ENCODE data around the gene COL13A1.

COL13A1 gene

DNA sequence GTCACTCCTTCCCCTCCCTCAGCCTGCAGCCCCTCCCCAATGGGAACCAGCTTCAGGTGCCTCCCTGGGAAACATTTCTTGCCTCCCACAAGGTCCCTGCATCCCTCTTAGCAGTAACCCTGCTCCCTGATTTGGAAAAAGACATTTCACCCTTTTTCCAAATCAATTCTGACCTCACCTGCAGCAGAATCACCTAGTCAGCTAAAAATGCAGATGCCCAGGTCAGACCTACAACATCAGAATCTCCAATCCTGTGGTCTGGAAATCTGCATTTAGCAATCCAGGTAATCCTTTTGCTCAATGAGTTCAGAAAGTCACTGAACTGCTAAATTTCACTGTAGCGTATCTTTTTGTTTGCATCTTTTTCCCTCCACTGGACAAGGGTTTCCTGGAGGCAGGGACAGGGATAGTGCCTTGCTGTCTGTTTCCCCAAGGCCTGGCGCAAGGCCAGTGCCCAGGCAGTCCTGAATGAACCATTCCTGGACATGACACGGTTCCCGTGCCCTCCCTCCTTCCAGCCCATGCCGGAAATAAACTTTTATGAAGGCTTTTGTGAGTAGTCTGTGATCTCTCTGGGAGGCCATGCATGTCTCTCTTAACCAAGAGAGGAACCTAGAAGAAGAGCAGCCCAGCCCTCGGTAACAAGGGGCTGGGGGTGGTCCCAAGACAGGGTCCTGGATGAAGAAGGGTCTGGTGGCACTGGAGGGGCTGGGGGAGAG is 44.0 kb downstream of the COL13A1 start:
- TF ChIP-seq JUND (IDR thresholded peaks at IDR 0.05; ENCODE audit: low read depth): no peak
- DNase-seq (ENCODE audit: low read depth in 1 of 2, low spot score in 1 of 2): peak in 1 of 2 experiments; percentile 30
- in situ Hi-C loops (cut with HindIII; ENCODE audit: low pct_unique_long_range_greater_than_20kb, low sequenced_read_pairs): no loop called here

DNA sequence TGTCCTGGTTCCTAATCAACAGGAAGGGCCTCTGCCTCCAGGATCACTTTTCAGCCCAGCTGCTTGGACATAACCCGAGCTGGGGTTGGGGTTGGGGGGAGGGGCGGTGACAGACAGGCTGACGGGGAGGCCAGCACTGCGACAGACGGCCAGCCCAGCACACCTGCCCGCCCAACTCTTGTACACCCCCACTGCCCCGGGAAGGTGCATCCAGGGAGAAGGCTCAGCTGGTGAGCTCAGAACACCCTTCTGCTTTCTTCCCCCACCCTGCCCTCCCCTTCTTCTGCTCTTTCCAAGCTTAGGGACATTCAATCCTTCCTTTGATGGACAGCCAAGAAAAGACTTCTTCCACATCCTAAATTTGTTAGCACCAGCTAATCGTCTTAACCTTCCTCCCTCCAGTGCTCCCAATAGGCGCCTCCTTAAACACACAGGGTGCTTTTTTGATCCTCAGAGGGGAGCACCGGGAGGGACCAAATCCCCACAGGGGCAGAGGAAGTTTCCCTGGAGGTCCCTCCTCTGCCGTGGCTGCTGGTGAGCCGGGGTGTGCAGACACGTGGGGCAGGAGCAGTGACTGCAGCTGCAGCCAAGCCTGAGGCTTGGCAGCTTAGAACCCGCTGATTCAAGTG is 44.7 kb downstream of the COL13A1 start:
- DNase-seq (ENCODE audit: low read depth in 1 of 2, low spot score in 1 of 2): no peak
- in situ Hi-C loops (cut with HindIII; ENCODE audit: low pct_unique_long_range_greater_than_20kb, low sequenced_read_pairs): no loop called here
- no peak for TF ChIP-seq JUND (IDR thresholded peaks at IDR 0.05; ENCODE audit: low read depth)

DNA sequence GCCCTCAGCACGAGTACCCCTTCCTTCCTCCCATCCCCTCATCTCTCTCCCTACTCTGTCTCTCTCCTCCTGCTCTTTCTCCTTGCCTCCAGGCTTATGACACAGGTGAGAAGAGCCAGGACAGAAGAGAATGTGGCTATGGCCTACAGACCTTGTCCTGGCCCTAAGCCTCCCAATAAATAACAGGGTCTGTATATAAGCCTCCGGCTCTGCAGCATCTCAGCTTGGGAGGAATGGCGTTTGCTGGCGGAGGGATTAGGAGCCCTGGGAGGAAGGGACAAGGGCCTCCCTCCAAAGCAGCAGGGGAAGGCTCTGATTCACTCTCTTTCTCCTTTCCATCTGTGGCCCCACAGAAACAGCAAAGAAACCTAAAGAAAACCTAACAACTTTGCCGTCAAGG is 45.8 kb downstream of the COL13A1 start:
- in situ Hi-C loops (cut with HindIII; ENCODE audit: low pct_unique_long_range_greater_than_20kb, low sequenced_read_pairs): no loop called here
- TF ChIP-seq JUND (IDR thresholded peaks at IDR 0.05; ENCODE audit: low read depth): no peak
- no peak for DNase-seq (ENCODE audit: low read depth in 1 of 2, low spot score in 1 of 2)

DNA sequence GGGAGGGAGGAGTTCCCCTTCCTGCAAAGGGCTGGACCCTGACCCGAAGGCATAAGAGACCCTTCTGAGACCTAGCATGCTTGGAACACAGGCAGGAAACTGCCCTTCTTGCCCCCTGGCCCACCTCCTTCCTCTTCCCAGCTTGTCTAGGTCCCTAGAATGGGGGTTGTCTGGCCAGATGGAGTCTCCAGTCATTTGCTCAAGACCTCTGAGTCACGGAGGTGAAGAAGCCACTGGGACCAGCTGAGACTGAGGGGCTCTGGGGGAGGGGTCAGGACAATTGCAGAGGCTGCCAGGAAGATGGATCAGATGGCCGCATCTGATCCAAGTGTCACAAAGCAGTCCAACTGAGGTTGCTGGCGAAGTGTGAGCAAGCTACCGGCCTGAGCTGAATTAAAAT is 46.2 kb downstream of the COL13A1 start:
- in situ Hi-C loops (cut with HindIII; ENCODE audit: low pct_unique_long_range_greater_than_20kb, low sequenced_read_pairs): no loop called here
- TF ChIP-seq JUND (IDR thresholded peaks at IDR 0.05; ENCODE audit: low read depth): no peak
- DNase-seq (ENCODE audit: low read depth in 1 of 2, low spot score in 1 of 2): no peak

DNA sequence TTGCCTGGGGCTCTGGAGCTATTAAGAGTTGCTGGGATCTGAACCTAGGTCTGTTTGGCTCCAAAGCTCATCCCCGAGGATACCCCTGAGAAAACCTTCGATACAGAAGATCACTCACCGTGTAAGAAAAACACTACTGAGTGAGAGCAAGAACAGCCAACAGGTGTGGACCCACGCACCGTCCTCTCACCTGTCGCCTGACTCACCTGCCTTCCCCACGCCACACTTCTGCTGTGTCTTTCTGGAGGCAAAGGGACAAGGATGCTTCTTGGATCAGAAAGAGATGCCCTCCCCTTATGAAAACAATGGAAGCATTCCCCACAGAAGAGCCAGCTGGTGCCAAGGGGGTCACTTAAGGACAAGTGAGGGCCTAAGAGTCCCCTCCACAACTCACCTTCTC is 46.7 kb downstream of the COL13A1 start:
- no peak for DNase-seq (ENCODE audit: low read depth in 1 of 2, low spot score in 1 of 2)
- in situ Hi-C loops (cut with HindIII; ENCODE audit: low pct_unique_long_range_greater_than_20kb, low sequenced_read_pairs): no loop called here
- no peak for TF ChIP-seq JUND (IDR thresholded peaks at IDR 0.05; ENCODE audit: low read depth)

DNA sequence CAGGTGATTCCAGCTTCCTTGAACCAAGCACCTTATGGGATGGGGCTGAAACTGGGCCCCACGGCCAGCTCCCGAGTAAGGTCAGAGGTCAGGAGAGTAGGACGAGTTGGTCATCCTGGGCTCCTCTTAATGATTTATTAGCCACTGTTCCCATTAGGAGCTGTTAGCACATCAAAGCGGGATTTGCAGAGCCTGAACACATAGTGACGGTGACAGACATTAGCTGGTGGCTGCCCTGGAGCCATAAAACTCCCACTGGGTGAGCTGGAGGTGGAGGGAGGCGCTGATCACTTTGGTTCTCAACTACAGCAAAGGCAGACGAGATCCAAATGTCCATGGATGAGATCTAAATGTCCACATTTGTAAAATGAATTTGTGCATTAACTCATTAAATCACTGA is 48.1 kb downstream of the COL13A1 start:
- TF ChIP-seq JUND (IDR thresholded peaks at IDR 0.05; ENCODE audit: low read depth): no peak
- in situ Hi-C loops (cut with HindIII; ENCODE audit: low pct_unique_long_range_greater_than_20kb, low sequenced_read_pairs): no loop called here
- no peak for DNase-seq (ENCODE audit: low read depth in 1 of 2, low spot score in 1 of 2)

DNA sequence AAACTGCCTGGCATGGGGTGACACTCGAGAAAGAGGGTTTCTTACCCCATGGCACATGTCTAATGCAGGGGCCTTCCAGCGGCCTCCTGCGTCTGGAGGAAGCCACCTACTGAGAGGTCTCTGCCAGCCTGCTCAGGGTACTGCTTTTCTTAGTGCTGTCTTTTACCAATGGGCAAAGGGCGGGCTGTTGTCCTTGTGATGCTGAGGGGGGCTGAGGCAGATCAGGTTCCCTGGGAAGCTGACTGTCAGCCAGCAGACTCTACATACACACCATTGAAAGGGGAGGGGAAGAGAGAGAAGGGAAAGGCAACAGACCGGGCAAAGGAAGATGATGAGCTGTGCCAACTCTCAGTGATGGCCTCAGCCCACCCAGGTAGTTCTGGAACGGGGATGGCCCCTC is 48.7 kb downstream of the COL13A1 start:
- no peak for TF ChIP-seq JUND (IDR thresholded peaks at IDR 0.05; ENCODE audit: low read depth)
- in situ Hi-C loops (cut with HindIII; ENCODE audit: low pct_unique_long_range_greater_than_20kb, low sequenced_read_pairs): no loop called here
- DNase-seq (ENCODE audit: low read depth in 1 of 2, low spot score in 1 of 2): no peak

DNA sequence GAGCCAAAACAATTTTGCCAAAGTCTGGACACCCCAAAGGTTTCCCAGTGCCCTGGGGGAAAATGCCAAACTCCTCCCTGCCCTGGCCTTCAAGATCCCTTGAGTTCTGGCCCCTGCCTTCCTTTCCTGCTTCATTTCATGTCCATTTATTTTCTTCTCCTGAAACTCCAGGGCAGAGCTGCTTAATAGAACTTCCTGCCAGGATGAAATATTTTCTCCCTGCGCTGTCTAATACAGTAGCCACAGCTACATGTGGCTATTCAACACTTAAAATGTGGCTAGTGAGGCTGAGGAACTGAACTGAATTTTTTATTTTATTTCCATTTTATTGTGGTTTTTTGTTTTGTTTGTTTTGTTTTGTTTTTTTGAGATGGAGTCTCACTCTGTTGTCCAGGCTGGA is 49.6 kb downstream of the COL13A1 start:
- DNase-seq (ENCODE audit: low read depth in 1 of 2, low spot score in 1 of 2): no peak
- TF ChIP-seq JUND (IDR thresholded peaks at IDR 0.05; ENCODE audit: low read depth): no peak
- in situ Hi-C loops (cut with HindIII; ENCODE audit: low pct_unique_long_range_greater_than_20kb, low sequenced_read_pairs): no loop called here

DNA sequence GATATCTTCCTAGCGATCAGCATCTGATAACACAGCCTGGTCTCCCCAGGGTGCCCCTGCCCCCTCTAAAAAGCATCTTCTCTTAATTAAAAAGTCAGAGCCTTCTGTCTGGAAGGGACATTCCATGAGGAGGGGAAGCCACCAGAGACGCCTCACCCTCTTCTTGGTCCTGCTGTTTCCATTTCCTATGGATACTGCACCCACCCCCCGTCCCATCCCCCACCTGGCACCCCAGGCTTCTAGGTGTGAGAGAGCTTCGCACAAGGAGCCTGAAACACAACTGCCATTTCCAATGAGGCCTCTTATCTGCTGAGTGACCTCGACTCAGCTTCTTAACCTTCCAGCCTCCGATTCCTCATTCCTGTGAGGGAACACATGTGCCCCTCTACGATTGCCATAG is 51.4 kb downstream of the COL13A1 start:
- no peak for DNase-seq (ENCODE audit: low read depth in 1 of 2, low spot score in 1 of 2)
- in situ Hi-C loops (cut with HindIII; ENCODE audit: low pct_unique_long_range_greater_than_20kb, low sequenced_read_pairs): no loop called here
- TF ChIP-seq JUND (IDR thresholded peaks at IDR 0.05; ENCODE audit: low read depth): no peak

DNA sequence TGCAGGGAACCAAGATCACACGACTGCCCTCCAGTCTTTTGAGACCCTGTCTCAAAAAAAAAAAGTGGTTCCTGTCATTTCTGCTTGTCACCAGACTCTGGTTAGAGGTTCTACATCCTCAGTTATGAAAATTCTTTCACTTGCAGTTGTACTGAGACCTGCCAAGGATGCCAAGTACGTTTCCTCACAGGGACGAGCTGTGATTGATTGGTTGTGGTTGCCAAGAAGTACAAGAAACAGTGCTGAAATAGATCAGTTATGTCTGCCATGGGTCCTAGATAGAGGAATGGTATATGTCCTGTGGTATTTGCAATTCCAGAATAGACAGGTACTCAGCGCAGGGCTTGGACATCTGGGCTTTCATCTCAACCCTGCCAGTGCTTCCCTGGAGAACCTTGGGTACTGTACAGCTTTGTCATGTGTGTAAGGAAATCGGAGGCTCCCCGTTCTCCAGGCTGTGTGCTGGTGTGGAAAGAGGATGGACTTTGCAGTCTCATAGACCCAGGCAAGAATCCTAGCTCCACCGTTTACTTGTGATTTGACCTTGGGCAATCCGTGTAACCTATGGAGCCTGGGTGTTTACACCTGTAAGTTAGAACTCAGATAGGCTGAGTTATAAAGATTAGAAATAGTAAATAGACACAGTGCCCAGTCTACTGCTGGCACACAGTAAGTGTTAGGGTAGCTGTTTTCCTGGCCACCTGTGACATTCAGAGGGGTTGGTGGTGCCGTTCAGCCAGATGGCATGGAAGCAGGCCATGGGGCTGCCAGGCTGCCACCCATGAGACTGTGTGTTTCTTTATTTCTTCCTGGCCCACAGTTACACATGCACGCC is 53.0 kb downstream of the COL13A1 start:
- in situ Hi-C loops (cut with HindIII; ENCODE audit: low pct_unique_long_range_greater_than_20kb, low sequenced_read_pairs): no loop called here
- no peak for TF ChIP-seq JUND (IDR thresholded peaks at IDR 0.05; ENCODE audit: low read depth)
- DNase-seq (ENCODE audit: low read depth in 1 of 2, low spot score in 1 of 2): no peak

DNA sequence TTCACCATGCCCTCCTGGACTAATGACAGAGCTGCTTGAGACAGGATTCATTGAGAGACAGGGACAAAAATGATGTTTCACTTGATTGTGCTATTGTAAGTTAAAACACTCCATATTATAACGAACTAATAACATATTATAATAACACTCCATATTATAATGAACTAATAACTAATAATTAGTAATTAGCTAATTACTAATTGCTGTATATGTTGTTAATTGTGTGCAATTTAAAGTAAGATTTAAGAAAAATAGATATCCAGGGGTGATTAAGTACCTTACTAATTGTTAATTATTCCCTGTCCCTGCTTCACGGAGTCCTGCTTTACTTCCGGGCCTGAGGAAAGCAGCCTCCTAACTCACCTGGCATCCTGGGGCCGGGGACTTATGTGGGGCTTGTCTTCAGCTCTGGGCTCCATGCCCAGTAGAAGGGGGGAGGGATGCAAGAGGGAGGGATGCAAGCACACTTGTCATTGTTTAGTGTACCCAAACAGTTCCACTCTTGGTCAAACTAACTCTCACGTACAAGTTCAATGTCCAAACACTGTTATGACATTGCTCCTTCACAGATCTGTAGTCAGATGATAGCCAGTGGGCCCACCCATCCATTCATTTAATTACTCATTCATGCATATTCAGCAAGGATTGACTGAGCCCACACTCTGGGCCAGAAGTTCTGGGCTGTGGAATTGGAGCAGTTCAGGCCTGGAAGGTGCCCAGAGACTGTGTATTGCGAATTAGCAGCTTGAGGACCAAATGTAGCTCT is 53.8 kb downstream of the COL13A1 start:
- no peak for DNase-seq (ENCODE audit: low read depth in 1 of 2, low spot score in 1 of 2)
- no peak for TF ChIP-seq JUND (IDR thresholded peaks at IDR 0.05; ENCODE audit: low read depth)
- in situ Hi-C loops (cut with HindIII; ENCODE audit: low pct_unique_long_range_greater_than_20kb, low sequenced_read_pairs): no loop called here

DNA sequence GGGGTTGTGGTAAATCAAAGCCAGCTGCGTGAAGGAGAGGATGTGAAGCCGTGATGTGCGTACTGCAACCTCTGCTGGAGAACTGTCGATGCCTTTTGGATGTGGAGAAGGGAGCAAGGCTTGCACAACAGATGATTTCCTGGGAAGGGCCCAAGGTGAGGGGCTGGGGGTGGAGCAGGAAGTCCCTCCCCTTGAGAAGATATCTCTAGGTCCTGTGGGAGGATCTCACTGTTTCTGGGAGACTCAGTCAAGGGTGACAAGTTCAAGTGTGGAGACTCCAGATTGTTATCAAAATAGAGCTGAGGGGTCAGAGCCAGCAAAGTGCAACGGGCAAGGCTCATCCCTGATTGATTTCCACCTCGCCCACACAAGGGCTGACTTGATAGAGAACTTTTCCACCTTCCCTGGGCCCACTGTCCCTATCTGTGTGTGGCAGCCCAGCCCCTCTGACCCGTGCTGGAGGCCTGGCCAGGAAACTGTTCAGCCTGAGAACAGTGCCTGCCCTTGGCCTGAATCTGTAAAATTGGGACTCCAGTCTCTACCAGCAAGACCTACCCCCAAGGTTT is 55.0 kb downstream of the COL13A1 start:
- in situ Hi-C loops (cut with HindIII; ENCODE audit: low pct_unique_long_range_greater_than_20kb, low sequenced_read_pairs): no loop called here
- no peak for TF ChIP-seq JUND (IDR thresholded peaks at IDR 0.05; ENCODE audit: low read depth)
- no peak for DNase-seq (ENCODE audit: low read depth in 1 of 2, low spot score in 1 of 2)
